ENCODE results near the gene NCKAP5.

DNA sequence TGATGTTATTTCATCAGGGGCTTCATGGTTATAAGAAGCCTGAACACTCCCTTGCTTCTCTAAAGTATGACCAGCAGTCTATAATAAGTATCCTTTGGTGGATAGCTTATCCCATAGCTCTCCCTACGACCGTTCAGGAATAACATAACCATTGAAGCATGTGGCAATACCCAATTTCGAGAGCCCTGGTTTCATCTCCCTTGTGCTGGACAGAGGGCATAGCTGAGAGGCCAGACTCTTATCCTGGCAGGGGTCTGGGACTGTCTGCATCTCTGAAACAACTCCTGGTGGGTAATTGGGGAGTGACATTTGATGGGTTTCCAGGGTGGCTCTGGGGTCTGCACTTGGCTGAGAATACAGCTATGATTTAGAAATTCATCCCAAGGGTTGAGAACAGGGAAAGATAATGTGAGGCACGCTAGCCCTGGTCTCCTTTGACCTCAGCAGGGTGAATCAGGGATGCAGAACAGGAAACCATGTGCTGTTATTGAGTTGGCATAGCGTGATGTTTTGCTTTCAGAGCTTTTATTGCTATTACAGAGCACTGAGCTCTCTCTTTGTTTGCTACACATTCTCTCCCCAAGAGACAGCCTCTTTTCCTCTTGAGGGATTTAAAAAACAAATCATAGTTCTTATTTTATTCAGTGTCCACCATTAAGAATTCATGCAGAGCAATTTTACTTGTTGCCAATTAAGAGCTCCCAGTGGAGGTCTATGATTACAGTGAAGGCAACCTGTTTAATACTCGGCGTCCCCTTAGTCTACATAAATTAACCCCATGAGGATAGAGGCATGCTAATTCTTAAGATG is 274.5 kb downstream of the NCKAP5 start:
- no peak for TF ChIP-seq POLR2A (IDR thresholded peaks at IDR 0.05)
- no peak for TF ChIP-seq CTCF (IDR thresholded peaks at IDR 0.05)
- no peak for TF ChIP-seq EP300 (IDR thresholded peaks at IDR 0.05)

All from ovary (tissue), 3 donors.